ENCODE results near the gene GPC4.

DNA sequence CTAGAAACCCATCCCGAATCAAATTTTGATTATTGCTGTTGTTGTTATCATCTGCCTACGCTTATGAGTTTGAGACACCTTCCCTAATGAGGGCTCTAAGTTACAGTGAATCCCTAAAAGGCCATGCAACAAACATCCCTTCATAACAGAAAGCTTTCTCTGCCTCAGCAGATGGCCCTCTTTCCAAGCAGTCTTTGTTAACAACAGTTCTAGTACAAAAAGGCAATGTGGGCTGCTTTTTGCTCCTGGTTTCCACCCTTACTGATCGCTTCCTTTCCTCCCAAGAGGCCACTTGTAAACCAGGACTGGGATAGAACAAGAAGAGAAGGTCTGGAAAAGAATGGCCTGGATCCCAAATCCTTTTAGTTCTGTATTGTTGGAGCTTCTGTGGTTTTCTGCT lies 24.2 kb downstream of the GPC4 start:
- no peak for TF ChIP-seq POLR2A (IDR thresholded peaks at IDR 0.05)
- TF ChIP-seq, protein P1, sequence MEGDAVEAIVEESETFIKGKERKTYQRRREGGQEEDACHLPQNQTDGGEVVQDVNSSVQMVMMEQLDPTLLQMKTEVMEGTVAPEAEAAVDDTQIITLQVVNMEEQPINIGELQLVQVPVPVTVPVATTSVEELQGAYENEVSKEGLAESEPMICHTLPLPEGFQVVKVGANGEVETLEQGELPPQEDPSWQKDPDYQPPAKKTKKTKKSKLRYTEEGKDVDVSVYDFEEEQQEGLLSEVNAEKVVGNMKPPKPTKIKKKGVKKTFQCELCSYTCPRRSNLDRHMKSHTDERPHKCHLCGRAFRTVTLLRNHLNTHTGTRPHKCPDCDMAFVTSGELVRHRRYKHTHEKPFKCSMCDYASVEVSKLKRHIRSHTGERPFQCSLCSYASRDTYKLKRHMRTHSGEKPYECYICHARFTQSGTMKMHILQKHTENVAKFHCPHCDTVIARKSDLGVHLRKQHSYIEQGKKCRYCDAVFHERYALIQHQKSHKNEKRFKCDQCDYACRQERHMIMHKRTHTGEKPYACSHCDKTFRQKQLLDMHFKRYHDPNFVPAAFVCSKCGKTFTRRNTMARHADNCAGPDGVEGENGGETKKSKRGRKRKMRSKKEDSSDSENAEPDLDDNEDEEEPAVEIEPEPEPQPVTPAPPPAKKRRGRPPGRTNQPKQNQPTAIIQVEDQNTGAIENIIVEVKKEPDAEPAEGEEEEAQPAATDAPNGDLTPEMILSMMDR (IDR thresholded peaks at IDR 0.05) = no peak
